Sigmoid colon (tissue), 7 donors: ENCODE data around the gene KRTAP4-12. TPM values are rescaled to one million over a fixed set of nuclear protein-coding genes. Genes with fewer than 3 reads are reported as not detected.
"Not testable (repeated sequence)": the region's sequence is repeated elsewhere in the genome, so short reads cannot be mapped to it uniquely, and the experiment has no call there.

ENCODE experiments used
- DNase-seq: peaks from one replicate; pipeline ENCODE4 v3.0.0-alpha.2; 2019
- H3K27ac ChIP-seq, 4 donors: fragments of 200-600 bp; sonication (generic); one replicate each; pipeline ENCODE4 v1.5.1; 2016 to 2019; ENCODE audit warnings: mild to moderate bottlenecking in 1 of 4
- H3K27me3 ChIP-seq, 3 donors: fragments of 200-600 bp; sonication (generic); one replicate each; pipeline ENCODE4 v1.5.1; 2019; ENCODE audit warnings: mild to moderate bottlenecking in 1 of 3
- H3K36me3 ChIP-seq, 4 donors: fragments of 200-600 bp; sonication (generic); one replicate each; pipeline ENCODE4 v1.5.1; 2016 to 2019
- H3K4me1 ChIP-seq, 4 donors: fragments of 200-600 bp; sonication (generic); one replicate each; pipeline ENCODE4 v1.5.1; 2017 to 2019
- H3K4me3 ChIP-seq, 4 donors: fragments of 200-600 bp; sonication (generic); one replicate each; pipeline ENCODE4 v1.5.1; 2017 to 2019; ENCODE audit warnings: mild to moderate bottlenecking in 2 of 4, moderate library complexity in 1 of 4
- H3K9me3 ChIP-seq, 4 donors: fragments of 200-600 bp in 3 of 4; sonication (generic) in 3 of 4; one replicate each; pipeline versions ENCODE4 v1.5.1 to v1.6.1; 2013 to 2019
- EP300 ChIP-seq, 4 donors: sonication (generic); formaldehyde crosslinking; IDR thresholded peaks; one replicate each; pipeline ENCODE4 v1.6.1; 2017; ENCODE audit warnings: antibody characterized with exemption in 4 of 4
- POLR2A ChIP-seq, 2 donors: fragments of 450-650 bp; IDR thresholded peaks; one replicate each; pipeline ENCODE4 v1.6.1; 2016; ENCODE audit warnings: antibody characterized with exemption in 2 of 2, mild to moderate bottlenecking in 2 of 2, moderate library complexity in 2 of 2
- POLR2AphosphoS5 ChIP-seq, 4 donors: sonication (generic); formaldehyde crosslinking; IDR thresholded peaks; one replicate each; pipeline ENCODE4 v1.6.1; 2017; ENCODE audit warnings: antibody characterized with exemption in 4 of 4
- WGBS, 2 donors: extraction: QIAGEN DNeasy Blood & Tissue Kit; methylation state at CpG; one replicate each; pipeline ENCODE4 v1.1.7; 2013; 5-methylcytosine and 5-hydroxymethylcytosine counted together
- intact Hi-C: fragments of 100-400 bp; cut with DNase I; formaldehyde crosslinking; loops from one replicate; pipeline ENCODE4 v1.15.1; 2023
- polyA plus RNA-seq, 3 donors: library from polyadenylated mRNA; stranded (reverse); fragments of 200-250 nt; gene quantifications; one replicate each; pipeline ENCODE4 v1.2.3, GENCODE V29; 2013
- total RNA-seq, 4 donors: library from RNA; depleted of rRNA; stranded (reverse); fragments of >200 nt; gene quantifications; one replicate each; pipeline ENCODE4 v1.1.0, GENCODE V29; 2016
- TF ChIP-seq, protein P1 (sequence below), 4 experiments: fragments of 450-650 bp in 3 of 4; fragments of 200-600 bp in 1 of 4; IDR thresholded peaks; one replicate each; pipeline ENCODE4 v1.5.1; 2016 to 2019; ENCODE audit warnings: antibody characterized with exemption in 4 of 4, mild to moderate bottlenecking in 3 of 4, moderate library complexity in 2 of 4
- donor health status: healthy with polysubstance abuse.
- donor health status: Bipolar disorder and iron deficiency.
- donor health status: healthy.

The KRTAP4-12 gene
- total and polyA plus RNA-seq, 7 donors: not detected

DNA sequence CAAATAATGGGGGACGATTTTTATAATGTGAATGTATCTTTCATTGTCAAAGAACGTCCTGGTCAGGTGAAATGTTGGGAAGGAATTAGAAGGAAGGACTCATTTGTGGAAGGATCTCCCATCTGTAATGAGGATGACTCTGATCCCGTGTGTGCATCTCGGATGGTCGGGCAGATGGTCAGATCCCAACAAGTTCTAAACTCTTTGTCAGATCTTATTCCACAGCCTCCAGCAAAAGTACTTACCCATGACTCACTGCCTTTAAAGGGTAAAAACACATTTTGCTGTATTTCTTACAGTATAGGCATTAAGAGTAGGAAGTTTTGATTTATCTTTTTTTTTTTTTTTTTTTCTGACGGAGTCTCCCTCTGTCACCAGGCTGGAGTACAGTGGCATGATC is 25.5 kb downstream of the KRTAP4-12 start:
- no peak for DNase-seq
- no peaks in the 10 kb centered on the region for H3K9me3 ChIP-seq
- WGBS, 2 donors: 80 to 85% methylated on average over 6 of the region's 6 CpGs
- intact Hi-C loops: no loop called here
- H3K4me1 ChIP-seq: no peaks in the 10 kb centered on the region
- H3K27ac ChIP-seq: no peak overlapping the region
- no peaks in the 10 kb centered on the region for H3K27me3 ChIP-seq
- no peaks in the 10 kb centered on the region for H3K36me3 ChIP-seq
- no peak overlapping the region for H3K4me3 ChIP-seq
- TF ChIP-seq POLR2AphosphoS5 (IDR thresholded peaks at IDR 0.05) (no peak), POLR2A (IDR thresholded peaks at IDR 0.05) (no peak), EP300 (IDR thresholded peaks at IDR 0.05) (no peak)
- TF ChIP-seq, protein P1, sequence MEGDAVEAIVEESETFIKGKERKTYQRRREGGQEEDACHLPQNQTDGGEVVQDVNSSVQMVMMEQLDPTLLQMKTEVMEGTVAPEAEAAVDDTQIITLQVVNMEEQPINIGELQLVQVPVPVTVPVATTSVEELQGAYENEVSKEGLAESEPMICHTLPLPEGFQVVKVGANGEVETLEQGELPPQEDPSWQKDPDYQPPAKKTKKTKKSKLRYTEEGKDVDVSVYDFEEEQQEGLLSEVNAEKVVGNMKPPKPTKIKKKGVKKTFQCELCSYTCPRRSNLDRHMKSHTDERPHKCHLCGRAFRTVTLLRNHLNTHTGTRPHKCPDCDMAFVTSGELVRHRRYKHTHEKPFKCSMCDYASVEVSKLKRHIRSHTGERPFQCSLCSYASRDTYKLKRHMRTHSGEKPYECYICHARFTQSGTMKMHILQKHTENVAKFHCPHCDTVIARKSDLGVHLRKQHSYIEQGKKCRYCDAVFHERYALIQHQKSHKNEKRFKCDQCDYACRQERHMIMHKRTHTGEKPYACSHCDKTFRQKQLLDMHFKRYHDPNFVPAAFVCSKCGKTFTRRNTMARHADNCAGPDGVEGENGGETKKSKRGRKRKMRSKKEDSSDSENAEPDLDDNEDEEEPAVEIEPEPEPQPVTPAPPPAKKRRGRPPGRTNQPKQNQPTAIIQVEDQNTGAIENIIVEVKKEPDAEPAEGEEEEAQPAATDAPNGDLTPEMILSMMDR (IDR thresholded peaks at IDR 0.05): no peak

DNA sequence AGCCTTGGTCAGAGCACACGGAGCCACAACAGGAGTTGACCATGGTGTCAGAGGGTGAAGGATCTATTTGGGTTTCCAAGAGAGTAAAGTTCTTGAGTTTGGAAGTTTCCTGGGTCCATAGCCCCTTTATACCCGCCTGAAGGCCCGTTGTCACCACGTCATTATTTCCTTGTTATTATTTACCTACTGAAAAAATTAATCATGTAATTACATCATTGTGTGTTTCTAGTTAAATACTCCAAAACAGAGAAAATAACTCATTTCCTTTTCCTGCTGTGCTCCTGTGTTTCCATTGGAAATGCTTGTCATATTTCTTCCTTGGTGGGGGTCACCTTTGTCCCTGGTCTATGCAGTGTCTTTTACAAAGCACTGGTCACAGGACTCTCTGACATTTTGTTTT is 25.9 kb downstream of the KRTAP4-12 start, which contains the start of gene KRTAP4-8:
KRTAP4-8 (minus strand) TSS at position 101 of the 400 bp plus-strand sequence; CDS start at position 43, 58 bp downstream.
- 51 to 80% methylated on average over 4 of the region's 4 CpGs for WGBS, 2 donors
- no peak within 1 kb of the TSS for H3K4me3 ChIP-seq
- no peaks in the 10 kb centered on the region for H3K9me3 ChIP-seq
- no peak for TF ChIP-seq POLR2AphosphoS5 (IDR thresholded peaks at IDR 0.05)
- no peak for TF ChIP-seq EP300 (IDR thresholded peaks at IDR 0.05)
- TF ChIP-seq, protein P1 (IDR thresholded peaks at IDR 0.05): no peak
- no peak for TF ChIP-seq POLR2A (IDR thresholded peaks at IDR 0.05)
- no peak for DNase-seq
- H3K27ac ChIP-seq: no peak within 1 kb of the TSS
- intact Hi-C loops: no loop called here
- H3K27me3 ChIP-seq: no peaks in the 10 kb centered on the region
- H3K4me1 ChIP-seq: no peaks in the 10 kb centered on the region
- H3K36me3 ChIP-seq: no peaks in the 10 kb centered on the region

DNA sequence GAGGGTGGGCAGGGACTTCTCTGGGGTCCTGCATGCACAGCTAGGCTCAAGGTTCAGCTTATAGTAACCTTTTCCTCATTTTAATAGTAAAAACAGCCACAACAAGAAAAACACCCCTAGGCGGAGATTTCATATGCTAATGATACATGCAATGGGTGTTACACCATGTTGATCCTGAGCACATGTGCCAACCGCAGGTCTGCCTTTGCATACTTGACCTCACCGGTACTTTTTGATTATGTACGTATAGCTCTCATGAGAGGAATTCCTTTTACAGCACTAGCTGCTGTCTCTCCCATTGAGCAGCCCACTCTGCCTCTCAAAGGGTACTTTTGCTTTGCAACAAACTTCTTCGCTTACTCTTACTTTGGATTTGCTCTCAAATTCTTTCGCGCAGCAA is 27.9 kb downstream of the KRTAP4-12 start:
- WGBS, 2 donors: 88 to 90% methylated on average over 7 of the region's 7 CpGs
- H3K27ac ChIP-seq: no peak overlapping the region
- no peaks in the 10 kb centered on the region for H3K9me3 ChIP-seq
- H3K36me3 ChIP-seq: no peaks in the 10 kb centered on the region
- H3K4me1 ChIP-seq: no peaks in the 10 kb centered on the region
- H3K27me3 ChIP-seq: no peaks in the 10 kb centered on the region
- no peak for TF ChIP-seq EP300 (IDR thresholded peaks at IDR 0.05)
- no peak for TF ChIP-seq POLR2A (IDR thresholded peaks at IDR 0.05)
- TF ChIP-seq POLR2AphosphoS5 (IDR thresholded peaks at IDR 0.05): no peak
- TF ChIP-seq, protein P1 (IDR thresholded peaks at IDR 0.05): no peak
- H3K4me3 ChIP-seq: no peak overlapping the region
- intact Hi-C loops: no loop called here
- DNase-seq: no peak

DNA sequence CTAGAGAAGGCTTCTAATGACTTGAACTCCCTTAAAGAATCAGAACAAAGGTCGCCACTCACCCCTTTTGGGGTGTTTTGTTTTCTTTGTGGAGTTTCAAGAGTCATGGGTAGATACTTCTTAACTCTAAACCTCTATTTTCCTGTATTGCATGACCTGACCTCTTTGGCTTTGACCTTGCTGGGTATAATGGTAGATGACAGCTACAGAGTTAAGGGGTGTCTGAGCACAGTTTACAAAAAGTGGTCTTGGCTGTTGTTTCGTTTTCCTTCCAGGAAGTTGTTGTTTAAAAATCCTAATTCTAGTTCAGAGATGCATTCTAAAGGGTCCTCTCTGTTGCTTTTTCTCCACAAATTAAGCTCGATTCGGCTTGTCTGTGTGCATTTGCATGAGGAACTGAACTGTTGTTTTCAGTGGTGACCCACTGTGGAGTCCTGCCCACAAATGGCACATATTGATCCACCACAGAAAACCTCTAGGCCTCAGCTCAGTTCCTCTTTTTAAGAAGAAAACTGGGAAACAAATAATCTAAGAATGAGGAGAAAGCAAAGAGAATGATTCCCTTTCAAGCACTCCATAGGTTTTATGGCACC is 35.1 kb downstream of the KRTAP4-12 start:
- H3K4me1 ChIP-seq, H3K4me3 ChIP-seq, H3K27me3 ChIP-seq, DNase-seq, H3K9me3 ChIP-seq, H3K27ac ChIP-seq, intact Hi-C loops, H3K36me3 ChIP-seq: not testable (repeated sequence)
- WGBS, 2 donors: 64 to 73% methylated on average over 4 of the region's 4 CpGs

DNA sequence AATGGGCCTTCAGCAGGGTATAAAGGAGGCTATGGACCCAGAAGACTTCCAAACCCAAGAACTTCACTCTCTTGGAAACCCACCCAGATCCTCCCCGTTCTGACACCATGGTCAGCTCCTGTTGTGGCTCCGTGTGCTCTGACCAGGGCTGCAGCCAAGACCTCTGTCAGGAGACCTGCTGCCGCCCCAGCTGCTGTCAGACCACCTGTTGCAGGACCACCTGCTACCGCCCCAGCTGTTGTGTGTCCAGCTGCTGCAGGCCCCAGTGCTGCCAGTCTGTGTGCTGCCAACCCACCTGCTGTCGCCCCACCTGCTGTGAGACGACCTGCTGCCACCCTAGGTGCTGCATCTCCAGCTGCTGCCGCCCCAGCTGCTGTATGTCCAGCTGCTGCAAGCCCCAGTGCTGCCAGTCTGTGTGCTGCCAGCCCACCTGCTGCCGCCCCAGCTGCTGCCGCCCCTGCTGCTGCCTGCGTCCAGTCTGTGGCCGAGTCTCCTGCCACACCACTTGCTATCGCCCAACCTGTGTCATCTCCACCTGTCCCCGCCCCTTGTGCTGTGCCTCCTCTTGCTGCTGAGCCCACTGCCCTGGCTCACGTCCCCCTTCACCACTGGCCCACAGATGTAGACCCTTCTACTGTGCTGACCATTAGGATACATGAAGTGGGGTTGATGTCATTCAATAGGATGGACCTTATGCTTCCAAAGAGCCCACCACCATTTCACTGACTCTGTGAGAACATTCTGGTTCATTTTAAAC is 39.7 kb downstream of the KRTAP4-12 start, which contains the start of gene KRTAP4-7:
KRTAP4-7 (plus strand) TSS at position 51 of the 757 bp plus-strand sequence; CDS start at position 108, 57 bp downstream.
- H3K9me3 ChIP-seq, DNase-seq, H3K27ac ChIP-seq, H3K4me3 ChIP-seq, H3K36me3 ChIP-seq, H3K27me3 ChIP-seq, H3K4me1 ChIP-seq, intact Hi-C loops: not testable (repeated sequence)
- 84 to 87% methylated on average over 14 of the region's 14 CpGs for WGBS, 2 donors

DNA sequence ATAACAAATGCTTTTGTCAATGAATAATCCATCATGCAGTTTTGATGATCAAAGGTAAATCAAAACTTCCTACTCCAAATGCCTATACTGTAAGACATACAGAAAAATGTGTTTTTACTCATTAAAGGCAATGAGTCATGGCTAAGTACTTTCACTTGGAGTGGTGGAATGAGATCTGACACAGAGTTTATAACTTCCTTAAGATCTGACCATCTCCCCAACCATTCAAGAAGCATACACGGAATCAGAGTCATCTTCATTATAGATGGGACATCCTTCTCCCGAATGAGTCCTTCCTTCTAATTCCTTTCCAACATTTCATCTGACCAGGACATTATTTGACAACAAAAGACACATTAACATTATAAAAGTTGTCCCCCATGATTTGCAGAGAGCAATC is 40.6 kb downstream of the KRTAP4-12 start:
- DNase-seq, H3K36me3 ChIP-seq, intact Hi-C loops, H3K4me1 ChIP-seq, H3K4me3 ChIP-seq, H3K27ac ChIP-seq, H3K9me3 ChIP-seq, H3K27me3 ChIP-seq: not testable (repeated sequence)
- WGBS, 2 donors: 70 to 89% methylated on average over 2 of the region's 2 CpGs
